ENCODE data around the gene NOC4L.
"Not testable (repeated sequence)": the region's sequence is repeated elsewhere in the genome, so short reads cannot be mapped to it uniquely, and the experiment has no call there.

Gene NOC4L

DNA sequence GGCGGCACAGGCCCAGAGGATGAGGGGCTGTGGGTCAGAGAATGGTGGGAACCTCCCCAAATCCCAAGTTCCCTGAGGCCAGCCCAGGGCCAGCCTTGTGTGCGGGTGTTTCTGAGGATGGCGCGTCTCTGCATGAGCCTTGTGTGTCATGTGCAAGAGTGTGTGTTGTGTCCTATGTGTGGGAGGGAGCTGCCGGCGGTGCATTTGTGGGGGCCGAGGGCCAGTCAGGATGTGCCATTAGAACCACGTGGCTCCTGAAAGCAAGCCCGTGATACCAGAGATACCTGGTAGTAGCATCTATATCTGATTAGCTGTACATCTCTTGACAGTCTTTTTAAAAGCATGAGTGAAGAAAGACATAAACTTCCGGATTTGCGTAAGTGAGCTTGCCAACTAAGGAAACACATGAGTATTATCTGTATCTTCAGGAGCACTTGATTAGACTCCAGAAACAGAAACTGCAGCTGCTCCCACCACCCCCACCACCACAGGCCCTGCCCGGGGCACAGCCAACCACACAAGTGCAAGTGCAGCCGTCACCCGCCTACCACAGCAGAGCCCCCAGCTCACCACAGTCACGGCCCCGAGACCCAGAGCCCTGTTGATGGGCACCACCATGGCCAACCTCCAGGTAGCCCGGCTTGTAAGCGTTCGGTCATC lies 19.4 kb upstream of the NOC4L start:
- DNase-seq = no peak

DNA sequence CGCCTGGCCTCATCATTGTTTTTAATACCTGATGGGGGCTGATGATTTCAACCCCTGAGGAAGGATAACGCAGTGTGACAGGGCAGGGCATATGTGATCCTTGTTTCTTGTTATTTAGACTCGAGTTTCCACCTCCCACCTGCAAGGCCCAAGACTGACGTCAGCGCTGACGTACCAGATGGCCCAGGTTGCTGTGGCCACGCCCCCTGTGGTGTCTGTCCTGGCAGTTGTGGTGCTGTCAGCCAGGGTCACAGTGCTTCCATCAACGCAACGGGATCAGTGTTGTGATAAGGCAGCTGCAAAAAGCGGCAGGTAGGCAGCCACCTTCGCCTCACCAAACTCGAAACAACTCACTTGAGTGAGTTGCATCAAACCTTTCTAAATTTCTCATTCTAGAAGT lies 18.5 kb upstream of the NOC4L start:
- no peak for DNase-seq

GRCh38 chr12:132127041-132127440 lies 17.2 kb upstream of the NOC4L start:
- DNase-seq = no peak

DNA sequence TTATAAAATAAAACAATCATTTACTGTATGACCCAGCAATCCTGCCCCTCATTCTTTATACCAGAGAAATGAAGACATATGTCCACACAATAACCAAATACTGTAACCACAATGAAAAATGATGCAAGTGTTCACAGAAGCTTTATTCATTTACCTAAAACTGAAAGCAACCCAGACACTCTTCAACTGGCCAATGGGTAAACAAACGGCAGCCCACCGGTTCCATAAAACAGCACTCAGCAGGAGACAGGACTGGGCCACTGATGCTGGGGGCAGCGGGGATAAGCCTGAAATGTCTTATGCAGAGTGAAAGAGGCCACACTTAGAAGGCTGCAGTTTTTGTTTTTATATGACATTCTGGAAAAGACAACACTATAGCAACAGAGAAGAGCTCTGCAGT lies 15.2 kb upstream of the NOC4L start:
- DNase-seq = no peak

GRCh38 chr12:132130690-132131089 lies 13.6 kb upstream of the NOC4L start:
- DNase-seq = no peak

- no peak for DNase-seq
Observed at GRCh38 chr12:132131229-132131628, 13.0 kb upstream of the NOC4L start.

- no peak for DNase-seq
Observed at GRCh38 chr12:132131952-132132351, 12.3 kb upstream of the NOC4L start.

DNA sequence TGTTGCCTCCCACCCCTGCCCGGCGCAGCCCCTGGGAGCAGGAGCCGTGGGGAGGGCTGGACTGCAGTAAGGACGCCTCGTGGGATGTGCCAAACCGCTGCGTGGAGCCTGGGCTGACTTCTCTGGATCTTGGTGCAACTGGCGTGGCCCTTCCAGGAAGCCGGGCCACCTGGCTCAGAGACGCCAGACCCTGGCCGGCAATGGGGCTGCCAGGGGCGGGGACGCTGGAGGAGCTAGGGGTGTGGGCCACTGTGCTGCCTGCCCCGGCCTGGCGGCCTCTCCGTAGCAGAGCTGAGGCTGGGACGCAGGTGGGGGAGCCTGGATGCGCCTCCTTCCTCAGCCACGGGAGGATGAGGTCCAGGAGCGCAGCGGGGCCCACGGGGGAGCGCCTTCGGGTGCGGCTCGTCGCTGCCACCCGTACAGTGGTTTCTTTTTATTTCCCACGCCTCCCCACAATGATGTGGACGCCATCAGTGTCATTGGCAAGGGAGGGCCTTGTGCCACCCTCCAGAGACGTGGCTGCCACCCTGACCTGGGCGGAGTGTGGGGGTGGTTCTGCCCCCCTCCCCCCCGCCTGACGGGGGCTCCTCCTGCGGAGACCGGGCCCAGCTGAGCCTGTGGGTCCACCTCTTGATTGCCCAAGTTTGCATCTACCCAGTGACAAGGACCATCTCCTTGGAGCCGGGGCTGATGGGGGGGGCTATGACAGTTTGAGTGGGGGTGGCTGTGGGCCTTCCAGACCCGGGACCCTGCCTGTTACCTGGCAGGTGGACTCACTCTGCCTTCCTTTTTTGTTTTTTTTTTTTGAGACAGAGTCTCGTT lies 11.4 kb upstream of the NOC4L start:
- DNase-seq = no peak

- no peak for DNase-seq
Observed at GRCh38 chr12:132133952-132134652, 10.2 kb upstream of the NOC4L start.

DNA sequence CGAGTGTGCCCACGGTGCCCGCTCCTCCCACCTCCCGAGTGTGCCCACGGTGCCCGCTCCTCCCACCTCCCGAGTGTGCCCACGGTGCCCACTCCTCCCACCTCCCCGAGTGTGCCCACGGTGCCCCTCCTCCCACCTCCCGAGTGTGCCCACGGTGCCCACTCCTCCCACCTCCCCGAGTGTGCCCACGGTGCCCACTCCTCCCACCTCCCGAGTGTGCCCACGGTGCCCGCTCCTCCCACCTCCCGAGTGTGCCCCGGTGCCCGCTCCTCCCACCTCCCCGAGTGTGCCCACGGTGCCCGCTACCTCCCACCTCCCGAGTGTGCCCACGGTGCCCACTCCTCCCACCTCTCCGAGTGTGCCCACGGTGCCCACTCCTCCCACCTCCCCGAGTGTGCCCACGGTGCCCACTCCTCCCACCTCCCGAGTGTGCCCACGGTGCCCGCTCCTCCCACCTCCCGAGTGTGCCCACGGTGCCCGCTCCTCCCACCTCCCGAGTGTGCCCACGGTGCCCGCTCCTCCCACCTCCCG lies 9.5 kb upstream of the NOC4L start:
- not testable (repeated sequence) for DNase-seq

DNA sequence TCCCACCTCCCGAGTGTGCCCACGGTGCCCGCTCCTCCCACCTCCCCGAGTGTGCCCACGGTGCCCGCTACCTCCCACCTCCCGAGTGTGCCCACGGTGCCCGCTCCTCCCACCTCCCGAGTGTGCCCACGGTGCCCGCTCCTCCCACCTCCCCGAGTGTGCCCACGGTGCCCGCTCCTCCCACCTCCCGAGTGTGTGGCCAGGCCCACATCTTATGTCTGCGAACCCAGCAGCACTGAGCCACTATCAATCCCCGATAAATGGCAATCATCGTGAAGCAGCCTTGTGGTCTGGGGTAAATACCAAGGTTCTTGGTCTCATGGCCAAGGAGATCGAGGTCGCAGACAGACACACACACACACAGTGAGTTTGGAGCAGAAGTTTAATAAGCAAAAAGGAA lies 8.0 kb upstream of the NOC4L start:
- not testable (repeated sequence) for DNase-seq

GRCh38 chr12:132137483-132138125 lies 6.7 kb upstream of the NOC4L start:
- DNase-seq = no peak

GRCh38 chr12:132138941-132139871 lies 5.1 kb upstream of the NOC4L start:
- no peak for DNase-seq

DNA sequence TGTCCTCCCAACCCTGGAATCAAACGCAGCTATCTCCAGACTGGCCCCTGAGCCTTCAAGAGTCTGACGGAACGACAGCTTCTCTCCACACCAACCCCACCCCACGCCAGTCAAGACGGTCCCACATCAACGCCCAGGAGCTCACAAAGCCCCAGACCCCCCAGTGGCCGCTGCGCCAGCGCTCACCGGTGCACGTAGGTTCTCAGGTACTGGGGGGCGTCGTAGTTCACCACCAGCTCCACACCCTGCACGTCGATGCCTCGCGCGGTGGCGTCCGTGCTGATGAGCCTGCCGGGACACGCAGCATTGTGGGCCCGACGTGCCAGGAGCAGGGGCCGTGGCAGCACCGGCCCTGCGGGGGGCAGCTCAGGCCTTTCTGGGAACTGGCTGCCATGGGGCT lies 4.3 kb upstream of the NOC4L start:
- no peak for DNase-seq

GRCh38 chr12:132140501-132140900 lies 3.8 kb upstream of the NOC4L start:
- DNase-seq = no peak

DNA sequence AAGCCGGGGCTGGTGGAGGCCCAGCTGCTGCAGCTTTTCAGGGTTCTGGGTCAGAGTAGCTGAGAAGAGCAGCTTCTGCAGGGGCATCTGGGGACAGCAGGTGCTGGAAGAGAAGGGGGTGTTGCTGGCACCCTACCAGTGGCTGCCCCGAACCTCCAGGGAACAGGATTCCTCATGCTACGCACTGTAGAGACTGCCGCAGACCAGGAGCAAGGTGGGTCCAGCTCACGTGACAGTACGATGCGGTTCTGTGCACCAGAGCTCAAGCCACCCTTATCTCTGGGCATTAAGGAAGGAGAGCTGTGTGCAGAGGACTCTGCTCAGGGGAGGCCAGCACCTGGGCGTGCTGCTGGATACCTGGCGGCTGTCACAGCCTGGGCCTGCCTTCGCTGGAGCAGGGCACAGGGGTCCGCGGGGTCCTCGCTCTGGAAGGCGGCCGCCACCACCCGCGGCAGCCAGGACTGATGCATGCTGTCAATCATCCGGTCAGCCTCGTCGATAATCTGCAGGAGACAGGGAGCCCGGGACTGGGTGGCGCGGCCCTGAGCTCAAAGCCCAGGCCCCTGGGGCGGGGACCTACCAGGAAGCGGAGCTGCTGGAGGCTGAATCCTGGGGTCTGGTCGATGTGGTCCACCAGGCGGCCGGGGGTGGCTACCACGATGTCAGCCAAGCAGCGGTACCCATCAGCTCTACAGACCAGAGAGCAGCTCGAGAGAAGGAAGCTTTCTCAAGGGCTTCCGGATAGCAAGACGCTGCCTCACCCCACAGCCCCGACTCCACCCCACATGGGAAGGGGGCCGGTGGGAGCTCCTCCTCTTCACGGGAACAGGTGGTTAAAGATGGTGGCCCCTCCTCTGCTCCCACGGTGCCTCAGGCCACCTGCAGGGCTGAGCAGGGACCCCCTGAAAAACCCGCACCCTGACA lies 3.1 kb upstream of the NOC4L start:
- no peak for DNase-seq

GRCh38 chr12:132141976-132142678 lies 2.1 kb upstream of the NOC4L start:
- DNase-seq = no peak

DNA sequence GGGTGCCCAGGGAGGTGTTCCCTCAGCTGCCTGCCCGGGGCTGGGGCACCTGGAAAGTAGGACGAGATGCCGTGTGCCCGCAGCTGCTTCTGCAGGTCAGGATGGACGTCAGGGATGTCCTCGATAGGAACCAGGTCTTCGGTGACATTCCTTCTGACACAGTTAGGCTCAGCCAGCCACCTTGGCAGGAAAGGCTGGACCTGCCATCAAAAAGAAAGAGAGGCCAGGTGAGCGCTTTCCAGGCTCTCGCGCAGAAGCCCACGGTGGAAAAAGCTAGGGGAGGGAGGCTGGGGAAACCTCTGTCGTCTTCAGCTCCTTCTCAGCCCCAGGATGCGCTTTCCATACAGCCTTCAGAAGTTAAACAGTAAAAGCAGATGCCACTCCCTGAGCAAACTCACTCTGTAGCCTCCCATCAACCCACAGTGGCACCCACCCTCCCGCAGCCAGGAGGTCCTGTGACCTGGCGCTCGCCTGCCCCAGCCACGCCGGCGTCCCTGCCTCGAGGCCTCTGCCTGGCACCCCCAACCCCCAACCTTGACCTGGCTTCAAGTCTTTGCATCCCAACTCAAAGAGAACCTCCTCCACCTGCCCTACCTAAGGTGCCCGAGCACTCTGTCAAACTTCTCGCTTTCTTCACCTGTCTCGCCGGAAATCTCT lies 1.4 kb upstream of the NOC4L start:
- DNase-seq = no peak

- DNase-seq = no peak
Observed at GRCh38 chr12:132143336-132144071, 753 bp upstream of the NOC4L start.
